Lower leg skin (tissue), 3 donors: Measurements from ENCODE around the gene SLC16A9.

Experiments
- CTCF ChIP-seq, 3 donors: fragments of 450-650 bp; IDR thresholded peaks; one replicate each; pipeline ENCODE4 v1.5.1; 2016; ENCODE audit warnings: antibody characterized with exemption in 3 of 3, mild to moderate bottlenecking in 3 of 3, moderate library complexity in 2 of 3
- POLR2A ChIP-seq, 2 donors: fragments of 450-650 bp; IDR thresholded peaks; one replicate each; pipeline ENCODE4 v1.6.1; 2016 to 2017; ENCODE audit warnings: antibody characterized with exemption in 2 of 2, mild to moderate bottlenecking in 1 of 2, moderate library complexity in 1 of 2

- TF ChIP-seq CTCF (IDR thresholded peaks at IDR 0.05), result no peak
- TF ChIP-seq POLR2A (IDR thresholded peaks at IDR 0.05), result no peak
Measured at GRCh38 chr10:59684006-59684405, 25.6 kb downstream of the SLC16A9 start.
